ENCODE measurements around the gene HADHB. TPM values are rescaled to one million over a fixed set of nuclear protein-coding genes. Genes with fewer than 3 reads are reported as not detected.

HADHB gene
- total RNA-seq (2021), result 72.7 and 73.1 TPM in 2 replicates
- percentile 67 among the genes with signal in this experiment for Bru-seq, nascent RNA
- percentile 74 among the genes with signal in this experiment for BruChase-seq, experiment 1, labeled RNA remaining after a 2-hour chase
- BruChase-seq, experiment 2, labeled RNA remaining after a 6-hour chase, result percentile 71 among the genes with signal in this experiment
- long read RNA-seq, transcript HADHB-201 (16 exons, 2,044 nt), result major isoform, 165 of 202 reads
- long read RNA-seq, partial matches to known transcripts, result 18 of 202 reads
- long read RNA-seq, other reads (novel, unspliced or antisense), result 18 of 202 reads

DNA sequence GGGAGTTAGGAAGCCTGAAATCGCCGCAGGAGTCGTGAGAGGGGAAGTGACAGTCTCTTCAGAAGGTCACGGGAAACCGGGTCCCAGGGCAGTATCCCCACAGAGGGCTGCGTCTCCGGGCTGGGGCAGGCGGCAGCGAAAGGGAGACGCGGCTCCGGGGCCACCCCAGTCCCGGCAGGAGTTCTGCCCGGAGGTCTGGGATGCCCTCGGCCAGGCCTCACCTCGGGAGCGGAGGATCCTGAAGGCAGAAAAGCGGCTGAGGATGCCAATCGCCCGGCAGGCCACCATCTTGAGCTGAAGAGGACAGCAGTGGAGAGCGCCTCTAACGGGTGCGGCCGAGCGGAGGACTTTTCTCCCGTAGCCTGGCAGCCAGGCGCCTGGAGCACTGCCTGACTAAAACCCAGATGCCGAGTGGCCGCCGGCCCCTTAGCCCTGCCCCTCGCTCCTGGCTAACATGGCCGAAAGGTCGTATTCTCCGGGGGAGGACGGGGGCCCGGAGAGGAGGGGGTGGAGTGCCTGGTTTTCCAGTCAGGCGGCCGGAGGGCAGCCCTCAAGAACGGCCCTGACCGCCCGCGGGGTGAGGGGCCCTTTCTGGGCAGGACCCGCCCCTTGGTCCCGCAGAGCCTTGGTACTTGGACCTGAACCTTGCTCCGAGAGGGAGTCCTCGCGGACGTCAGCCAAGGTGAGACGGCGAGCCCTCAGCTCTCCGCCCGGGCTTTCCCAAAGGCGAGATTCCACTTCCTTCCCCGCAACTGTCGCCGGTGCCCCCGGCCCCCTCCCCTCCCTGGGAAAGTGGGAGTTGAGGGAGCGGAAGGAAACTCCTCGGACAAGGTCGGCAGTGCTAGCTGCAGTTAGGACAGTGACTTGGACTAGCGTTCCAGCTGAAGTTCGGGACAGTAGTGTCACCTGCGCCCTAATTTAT lies at the start of gene HADHB, which contains the start of gene HADHA:
Gene HADHB (plus strand): TSS at position 631 of the 922 bp plus-strand sequence. CDS start 9,316 bp downstream, outside the sequence.
Gene HADHA (minus strand): TSS at position 324 of the 922 bp plus-strand sequence. CDS start 36 bp downstream, at position 288.
- no TSS peak for BruUV-seq (replicated peaks)
- TF ChIP-seq EZH2 (IDR thresholded peaks at IDR 0.05; ENCODE audit: low read depth), result no peak
- ChIA-PET CTCF (no interaction called here), POLR2A (ENCODE audit: unreplicated experiment) (interaction anchor here (0.5 to 0.6 kb wide), 4 partner anchors 38 to 296 kb away, joined by 3 to 16 read pairs (median 7); no protein-coding TSS in a partner anchor)
- Histone ChIP-seq H3K27ac (peak within 1 kb of the TSS; percentile 75), H3K4me1 (replicated peaks; ENCODE audit: insufficient read depth) (peaks cover 41% of the 10 kb centered on the region), H3K9me2 (ENCODE audit: insufficient read depth) (no peaks in the 10 kb centered on the region), H3K4me2 (peak within 1 kb of the TSS; percentile 87), H3K79me2 (ENCODE audit: low read depth) (peaks cover 96% of the 10 kb centered on the region), H3K4me3 (peak within 1 kb of the TSS; percentile 95), H4K20me1 (ENCODE audit: insufficient read depth) (peaks cover 15% of the 10 kb centered on the region), H3K27me3 (ENCODE audit: insufficient read depth, low read depth) (no peaks in the 10 kb centered on the region), H3K9me3 (ENCODE audit: insufficient read depth, low read depth) (no peaks in the 10 kb centered on the region), H3K36me3 (ENCODE audit: low read depth) (no peaks in the 10 kb centered on the region), H3F3A (ENCODE audit: insufficient read depth, low read depth) (peaks cover 24% of the 10 kb centered on the region), H2AFZ (peak within 1 kb of the TSS; percentile 97)
- intact Hi-C loops (cut with micrococcal nuclease; ENCODE audit: unreplicated experiment), result loop anchor here (1.0 to 10.0 kb wide), 4 partner anchors 53 to 330 kb away; no protein-coding TSS in a partner anchor
- DNase-seq, result peak; percentile 82 to 91

- Histone ChIP-seq H3K36me3 (ENCODE audit: low read depth) (peaks cover 45% of the 10 kb centered on the region), H3K9me3 (ENCODE audit: insufficient read depth, low read depth) (no peaks in the 10 kb centered on the region), H3K79me2 (ENCODE audit: low read depth) (no peaks in the 10 kb centered on the region), H3F3A (ENCODE audit: insufficient read depth, low read depth) (no peaks in the 10 kb centered on the region), H3K9me2 (ENCODE audit: insufficient read depth) (no peaks in the 10 kb centered on the region), H4K20me1 (ENCODE audit: insufficient read depth) (no peaks in the 10 kb centered on the region), H3K27me3 (ENCODE audit: insufficient read depth, low read depth) (no peaks in the 10 kb centered on the region), H2AFZ (no peak overlapping the region), H3K4me3 (no peak overlapping the region), H3K4me2 (no peak overlapping the region), H3K27ac (no peak overlapping the region), H3K4me1 (replicated peaks; ENCODE audit: insufficient read depth) (no peaks in the 10 kb centered on the region)
- ChIA-PET CTCF (no interaction called here), POLR2A (ENCODE audit: unreplicated experiment) (interaction anchor here (0.5 to 0.6 kb wide), 2 partner anchors 50 to 60 kb away, joined by 3 read pairs; no protein-coding TSS in a partner anchor)
- TF ChIP-seq EZH2 (IDR thresholded peaks at IDR 0.05; ENCODE audit: low read depth) (no peak), CTCF (conservative IDR thresholded peaks at IDR 0.05) (no peak)
- no TSS peak for BruUV-seq (replicated peaks)
- no peak for DNase-seq
- intact Hi-C loops (cut with micrococcal nuclease; ENCODE audit: unreplicated experiment), result loop anchor here (5.0 kb wide), 1 partner anchor 243 kb away; no protein-coding TSS in a partner anchor
These were observed 49.4 kb upstream of the HADHB start for GRCh38 chr2:26195040-26195984.

GRCh38 chr2:26196683-26197418 lies 47.9 kb upstream of the HADHB start:
- Histone ChIP-seq H3K4me2 (no peak overlapping the region), H2AFZ (no peak overlapping the region), H3F3A (ENCODE audit: insufficient read depth, low read depth) (no peaks in the 10 kb centered on the region), H3K9me3 (ENCODE audit: insufficient read depth, low read depth) (no peaks in the 10 kb centered on the region), H3K79me2 (ENCODE audit: low read depth) (no peaks in the 10 kb centered on the region), H3K4me3 (no peak overlapping the region), H3K9me2 (ENCODE audit: insufficient read depth) (no peaks in the 10 kb centered on the region), H3K36me3 (ENCODE audit: low read depth) (peaks cover 52% of the 10 kb centered on the region), H3K27me3 (ENCODE audit: insufficient read depth, low read depth) (no peaks in the 10 kb centered on the region), H3K4me1 (replicated peaks; ENCODE audit: insufficient read depth) (no peaks in the 10 kb centered on the region), H4K20me1 (ENCODE audit: insufficient read depth) (no peaks in the 10 kb centered on the region), H3K27ac (no peak overlapping the region)
- no TSS peak for BruUV-seq (replicated peaks)
- POLR2A ChIA-PET (ENCODE audit: unreplicated experiment), result no interaction called here
- CTCF ChIA-PET, result no interaction called here
- no peak for DNase-seq
- intact Hi-C loops (cut with micrococcal nuclease; ENCODE audit: unreplicated experiment), result loop anchor here (5.0 kb wide), 1 partner anchor 245 kb away; no protein-coding TSS in a partner anchor
- TF ChIP-seq CTCF (conservative IDR thresholded peaks at IDR 0.05) (no peak), EZH2 (IDR thresholded peaks at IDR 0.05; ENCODE audit: low read depth) (no peak)
